Forelimb muscle (tissue), 1 donor: ENCODE results near the gene SLC27A1. TPM values are rescaled to one million over a fixed set of nuclear protein-coding genes. Genes with fewer than 3 reads are reported as not detected.
"Not testable (repeated sequence)": the region's sequence is repeated elsewhere in the genome, so short reads cannot be mapped to it uniquely, and the experiment has no call there.

ENCODE experiments used
- DNase-seq: peaks from one replicate; pipeline ENCODE4 v3.0.0-alpha.2; 2013; ENCODE audit warnings: low read depth
- polyA plus RNA-seq: library from polyadenylated mRNA; unstranded; fragments of 120-200 nt; gene quantifications from one replicate; pipeline ENCODE4 v1.2.1, GENCODE V29; 2013; ENCODE audit not compliant: insufficient read length

SLC27A1 gene
- polyA plus RNA-seq, 1 donor = 18.9 TPM

DNA sequence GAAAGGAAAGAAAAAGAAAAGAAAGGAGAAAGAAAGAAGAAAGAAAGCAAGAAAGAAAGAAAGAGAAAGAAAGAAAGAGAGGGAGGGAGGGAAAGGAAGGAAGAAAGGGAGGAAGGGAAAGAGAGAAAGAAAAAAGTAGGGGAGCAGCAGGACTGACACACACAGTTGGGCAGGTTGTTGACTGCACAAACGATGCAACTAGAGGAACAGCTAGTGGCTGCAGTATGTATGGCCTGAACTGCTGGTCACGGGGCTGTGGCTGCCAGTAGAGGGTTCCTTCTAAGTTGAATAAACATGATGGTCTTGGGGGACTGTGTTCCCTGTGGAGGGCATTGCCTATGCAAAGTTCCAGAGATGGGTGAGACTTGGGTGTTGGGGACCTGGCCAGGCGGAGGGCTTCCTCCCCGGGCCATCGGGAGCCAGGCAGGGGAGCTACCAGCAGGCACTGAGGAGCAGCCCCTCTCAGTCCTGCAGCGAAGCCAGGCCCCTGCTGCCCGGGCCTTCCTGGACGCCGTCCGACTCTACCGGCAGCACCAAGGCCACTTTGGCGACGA lies 68.4 kb downstream of the SLC27A1 start:
- DNase-seq = no peak

DNA sequence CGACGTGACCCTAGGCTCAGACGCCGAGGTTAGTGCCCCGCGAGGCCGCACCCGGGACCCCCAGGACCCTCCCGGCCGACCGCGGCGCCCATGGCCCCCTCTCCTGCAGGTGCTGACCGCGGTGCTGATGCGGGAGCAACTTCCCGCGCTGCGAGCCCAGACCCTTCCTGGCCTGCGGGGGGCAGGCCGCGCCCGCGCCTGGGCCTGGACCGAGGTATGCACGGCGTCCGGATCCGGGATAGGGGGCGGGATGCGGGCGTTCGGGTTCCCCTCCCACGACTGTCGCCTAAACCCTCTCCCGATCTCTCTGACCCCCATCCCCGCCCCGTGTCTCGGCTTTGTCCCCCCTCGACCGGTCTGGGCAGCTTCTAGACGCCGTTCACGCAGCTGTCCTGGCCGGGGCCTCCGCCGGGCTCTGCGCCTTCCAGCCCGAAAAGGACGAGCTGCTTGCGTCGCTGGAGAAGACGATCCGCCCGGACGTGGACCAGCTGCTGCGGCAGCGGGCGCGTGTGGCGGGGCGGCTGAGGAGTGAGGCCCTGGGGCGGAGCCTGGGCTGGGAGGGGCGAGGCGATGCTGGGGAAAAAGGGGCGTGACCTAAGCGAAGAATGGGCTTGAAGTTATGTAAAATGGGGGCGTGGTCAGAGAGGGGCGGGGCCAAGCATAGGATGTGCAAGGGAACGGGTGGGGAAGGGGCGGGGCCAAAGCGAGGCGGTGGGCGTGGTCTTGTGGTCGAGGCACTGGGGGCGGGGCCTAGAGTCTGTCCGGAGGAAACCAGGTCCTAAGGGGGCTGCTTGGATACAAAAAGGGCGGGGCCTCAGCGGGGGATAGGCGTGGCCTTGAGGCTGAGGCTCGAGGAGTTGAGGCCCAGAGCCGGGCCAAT lies 69.2 kb downstream of the SLC27A1 start:
- DNase-seq = no peak

GRCh38 chr19:17540174-17540573 lies 69.8 kb downstream of the SLC27A1 start:
- no peak for DNase-seq

DNA sequence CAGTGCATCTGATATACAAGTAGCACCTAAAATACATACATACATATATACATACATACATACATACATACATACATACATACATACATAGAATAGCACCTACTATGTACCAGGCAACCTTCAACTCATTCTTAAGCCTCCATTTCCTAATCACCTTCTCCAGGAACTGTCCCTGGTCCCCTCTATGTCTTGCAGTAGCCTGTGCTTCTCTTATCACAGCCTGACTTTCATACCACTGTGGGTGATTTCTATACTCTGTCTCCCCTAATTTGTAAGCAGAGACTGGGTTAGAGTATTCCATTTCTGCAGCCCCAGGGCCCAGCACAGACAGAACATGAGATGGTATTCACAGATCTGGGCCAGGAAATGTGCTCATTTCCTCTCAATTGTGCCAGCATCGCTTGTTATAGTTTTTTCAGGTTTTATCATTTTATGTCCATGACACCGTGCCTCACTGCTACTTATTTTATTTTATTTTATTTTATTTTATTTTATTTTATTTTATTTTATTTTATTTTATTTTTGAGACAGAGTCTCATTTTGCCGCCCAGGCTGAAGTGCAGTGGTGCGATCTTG lies 70.9 kb downstream of the SLC27A1 start:
- no peak for DNase-seq

DNA sequence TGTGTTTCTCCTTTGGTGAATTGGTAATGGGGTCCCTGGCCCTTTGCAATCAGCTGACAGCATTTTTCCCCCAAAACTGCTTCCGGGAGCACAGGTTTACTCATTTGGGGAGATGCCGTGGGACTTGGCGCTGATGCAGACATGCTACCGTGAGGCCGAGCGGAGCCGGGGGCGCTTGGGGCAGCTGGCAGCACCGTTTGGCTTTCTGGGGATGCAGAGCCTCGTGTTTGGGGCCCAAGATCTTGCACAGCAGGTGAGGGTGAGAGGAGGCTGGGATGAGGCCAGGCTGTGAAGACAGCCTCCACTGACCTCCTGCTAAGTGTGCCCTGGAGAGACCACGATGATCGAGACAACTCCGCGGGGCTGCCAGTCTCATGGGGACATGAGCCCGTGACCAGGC lies 71.7 kb downstream of the SLC27A1 start:
- DNase-seq = no peak

GRCh38 chr19:17542793-17543582 lies 72.7 kb downstream of the SLC27A1 start:
- no peak for DNase-seq

DNA sequence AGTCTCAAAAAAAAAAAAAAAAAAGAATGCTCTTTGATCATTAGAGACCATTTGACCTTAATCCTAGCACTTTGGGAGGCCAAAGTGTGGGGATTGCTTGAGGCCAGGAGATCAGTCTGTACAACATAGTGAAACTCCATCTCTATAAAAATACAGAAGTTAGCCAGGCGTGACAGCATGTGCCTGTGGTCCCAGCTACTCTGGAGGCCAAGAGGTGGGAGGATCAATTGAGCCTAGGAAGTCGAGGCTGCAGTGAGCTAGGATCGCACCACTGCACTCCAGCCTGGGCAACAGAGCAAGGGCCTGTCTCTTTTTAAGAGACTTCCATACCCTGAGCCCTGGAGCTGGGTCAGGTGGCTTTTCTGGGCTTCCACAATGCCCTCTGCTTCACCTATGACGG lies 73.7 kb downstream of the SLC27A1 start:
- DNase-seq = no peak

- DNase-seq = no peak
These were observed 74.1 kb downstream of the SLC27A1 start for GRCh38 chr19:17544418-17544817.

DNA sequence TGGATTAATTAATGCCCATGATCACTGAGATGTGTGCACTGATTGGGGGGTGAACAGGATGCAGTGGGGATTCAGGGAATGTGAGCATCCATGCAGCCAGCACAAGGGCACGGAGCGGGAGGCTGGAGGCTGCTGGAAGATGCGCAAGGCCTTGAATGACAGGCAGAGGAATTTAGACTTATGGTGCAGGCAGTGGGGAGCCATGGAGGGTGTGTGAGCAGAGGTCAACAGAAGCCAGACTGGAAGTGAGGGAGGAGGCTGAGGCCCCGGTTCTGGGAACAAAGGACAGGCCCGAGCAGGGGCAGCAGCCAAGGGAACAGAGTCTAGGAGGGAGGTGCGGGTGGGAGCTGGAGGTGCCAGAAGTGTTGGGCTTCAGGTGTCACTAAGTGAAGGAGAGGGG lies 77.8 kb downstream of the SLC27A1 start:
- no peak for DNase-seq

GRCh38 chr19:17549085-17549740 lies 78.9 kb downstream of the SLC27A1 start:
- DNase-seq = no peak

DNA sequence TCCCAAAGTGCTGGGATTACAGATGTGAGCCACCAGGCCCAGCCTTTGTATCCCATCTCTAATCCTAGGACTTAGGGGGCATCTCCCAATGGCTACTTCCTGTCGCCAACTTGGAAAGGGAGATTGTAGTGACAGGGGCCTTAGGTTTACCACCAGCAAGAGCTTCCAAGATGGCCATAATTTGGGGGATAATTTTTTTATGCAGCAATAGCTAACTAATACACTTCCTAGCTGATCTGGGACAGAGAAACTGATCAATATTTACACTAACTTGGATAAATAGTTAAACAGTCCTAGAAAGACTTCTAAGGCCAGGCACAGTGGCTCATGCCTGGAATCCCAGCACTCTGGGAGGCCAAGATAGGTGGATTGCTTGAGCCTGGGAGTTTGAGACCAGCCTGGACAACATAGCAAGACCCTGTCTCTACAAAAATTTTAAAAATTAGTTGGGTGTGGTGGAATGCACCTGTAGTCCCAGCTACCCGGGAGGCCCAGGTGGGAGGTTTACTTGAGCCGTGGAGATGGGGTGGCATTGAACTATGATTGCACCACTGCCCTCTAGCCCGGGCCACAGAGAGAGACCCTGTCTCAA lies 79.8 kb downstream of the SLC27A1 start:
- DNase-seq = no peak

GRCh38 chr19:17552735-17553134 lies 82.4 kb downstream of the SLC27A1 start:
- DNase-seq = not testable (repeated sequence)

- peak; percentile 90 for DNase-seq
These were observed 82.9 kb downstream of the SLC27A1 start for GRCh38 chr19:17553256-17553655.

GRCh38 chr19:17554968-17555479 lies 84.7 kb downstream of the SLC27A1 start:
- no peak for DNase-seq

GRCh38 chr19:17555480-17555928 lies 85.2 kb downstream of the SLC27A1 start, which contains the start of gene COLGALT1:
TSS of gene COLGALT1 (plus strand) at chr19:17555649. CDS start at chr19:17555714, 65 bp downstream.
- peak; percentile 81 for DNase-seq

Other genes starting within 250 kb of the SLC27A1 start
- gene OCEL1, start 244.3 kb upstream of the SLC27A1 start, polyA plus RNA-seq = 8.8 TPM
- gene NR2F6, start 224.6 kb upstream of the SLC27A1 start, polyA plus RNA-seq = 30.0 TPM
- 5.6 TPM for gene USHBP1, start 205.8 kb upstream of the SLC27A1 start, polyA plus RNA-seq
- gene BABAM1, start 203.1 kb upstream of the SLC27A1 start, polyA plus RNA-seq = 77.1 TPM
- gene ANKLE1, start 188.6 kb upstream of the SLC27A1 start, polyA plus RNA-seq = 1.8 TPM
- gene ABHD8, start 167.1 kb upstream of the SLC27A1 start, polyA plus RNA-seq = 7.9 TPM
- gene MRPL34, start 164.7 kb upstream of the SLC27A1 start, polyA plus RNA-seq = 28.3 TPM
- gene DDA1, start 161.0 kb upstream of the SLC27A1 start, polyA plus RNA-seq = 34.8 TPM
- 7.9 TPM for gene ANO8, start 135.7 kb upstream of the SLC27A1 start, polyA plus RNA-seq
- 11.9 TPM for gene GTPBP3, start 133.0 kb upstream of the SLC27A1 start, polyA plus RNA-seq
- 40.7 TPM for gene PLVAP, start 93.2 kb upstream of the SLC27A1 start, polyA plus RNA-seq
- gene CCDC194, start 76.3 kb upstream of the SLC27A1 start, polyA plus RNA-seq = not detected
- gene BST2, start 64.9 kb upstream of the SLC27A1 start, polyA plus RNA-seq = 4.6 TPM
- gene MVB12A, start 50.5 kb upstream of the SLC27A1 start, polyA plus RNA-seq = 25.3 TPM
- 1.3 TPM for gene TMEM221, start 21.9 kb upstream of the SLC27A1 start, polyA plus RNA-seq
- not detected for gene NXNL1, start 9.6 kb upstream of the SLC27A1 start, polyA plus RNA-seq
- 49.5 TPM for gene PGLS, start 41.1 kb downstream of the SLC27A1 start, polyA plus RNA-seq
- gene COLGALT1, start 85.1 kb downstream of the SLC27A1 start, polyA plus RNA-seq = 67.4 TPM
- 0.10 TPM for gene UNC13A, start 217.8 kb downstream of the SLC27A1 start, polyA plus RNA-seq
- gene MAP1S, start 249.0 kb downstream of the SLC27A1 start, polyA plus RNA-seq = 28.4 TPM